MG63 (cell line): ENCODE results near the gene B3GALT4. TPM values are rescaled to one million over a fixed set of nuclear protein-coding genes. Genes with fewer than 3 reads are reported as not detected.
A peak's percentile ranks its signal among the peaks of the same experiment; 100 is the strongest.

Source experiments
- DNase-seq: peaks from one replicate; pipeline ENCODE4 v3.0.0-alpha.2; 2020
- H3K27me3 ChIP-seq: fragments of 250-450 bp; sonication (Bioruptor Pico); 2 replicates; pipeline ENCODE4 v1.5.1; 2020; ENCODE audit warnings: mild to moderate bottlenecking, moderate library complexity
- H3K36me3 ChIP-seq: fragments of 250-450 bp; sonication (Bioruptor Pico); 2 replicates; pipeline ENCODE4 v1.5.1; 2020; ENCODE audit warnings: mild to moderate bottlenecking, moderate library complexity
- H3K4me3 ChIP-seq: fragments of 250-450 bp; sonication (Bioruptor Pico); 2 replicates; pipeline ENCODE4 v1.5.1; 2020; ENCODE audit warnings: mild to moderate bottlenecking, moderate library complexity
- H3K9me3 ChIP-seq: fragments of 250-450 bp; sonication (Bioruptor Pico); 2 replicates; pipeline ENCODE4 v1.5.1; 2020; ENCODE audit warnings: mild to moderate bottlenecking, moderate library complexity
- total RNA-seq: library from RNA; depleted of rRNA; stranded (reverse); fragments of >200 nt; shearing (Covaris generic); gene quantifications from 2 replicates; pipeline ENCODE4 v1.2.3, GENCODE V29; 2014; ENCODE audit warnings: low replicate concordance; rRNA removed

The B3GALT4 gene
- 0.49 and 2.0 TPM in 2 replicates for total RNA-seq

- H3K36me3 ChIP-seq: peaks cover 95% of the 10 kb centered on the region
- H3K4me3 ChIP-seq: peak within 1 kb of the TSS; percentile 97
- no peaks in the 10 kb centered on the region for H3K27me3 ChIP-seq
- H3K9me3 ChIP-seq: no peaks in the 10 kb centered on the region
- DNase-seq: peak; percentile 96
Observed at GRCh38 chr6:33276864-33277662, at the start of gene B3GALT4. Gene B3GALT4 (plus strand): TSS chr6:33277123. CDS start chr6:33277420, 297 bp downstream.

- no peak overlapping the region for H3K4me3 ChIP-seq
- H3K36me3 ChIP-seq: no peaks in the 10 kb centered on the region
- peaks cover 18% of the 10 kb centered on the region for H3K27me3 ChIP-seq
- no peak for DNase-seq
- no peaks in the 10 kb centered on the region for H3K9me3 ChIP-seq
Observed at GRCh38 chr6:33235221-33235634, 41.7 kb upstream of the B3GALT4 start.

- Histone ChIP-seq H3K9me3 (no peaks in the 10 kb centered on the region), H3K4me3 (no peak overlapping the region), H3K27me3 (peaks cover 18% of the 10 kb centered on the region), H3K36me3 (no peaks in the 10 kb centered on the region)
- DNase-seq: no peak
Observed at GRCh38 chr6:33236328-33236727, 40.6 kb upstream of the B3GALT4 start.

- Histone ChIP-seq H3K4me3 (no peak overlapping the region), H3K9me3 (no peaks in the 10 kb centered on the region), H3K36me3 (no peaks in the 10 kb centered on the region), H3K27me3 (peaks cover 18% of the 10 kb centered on the region)
- no peak for DNase-seq
Observed at GRCh38 chr6:33236852-33237251, 40.1 kb upstream of the B3GALT4 start.

- DNase-seq: no peak
- H3K4me3 ChIP-seq: no peak overlapping the region
- H3K36me3 ChIP-seq: no peaks in the 10 kb centered on the region
- H3K27me3 ChIP-seq: peaks cover 21% of the 10 kb centered on the region
- H3K9me3 ChIP-seq: no peaks in the 10 kb centered on the region
Observed at GRCh38 chr6:33237741-33238140, 39.2 kb upstream of the B3GALT4 start.

- no peak for DNase-seq
- Histone ChIP-seq H3K9me3 (no peaks in the 10 kb centered on the region), H3K36me3 (no peaks in the 10 kb centered on the region), H3K27me3 (peaks cover 15% of the 10 kb centered on the region), H3K4me3 (no peak overlapping the region)
Observed at GRCh38 chr6:33241968-33242367, 35.0 kb upstream of the B3GALT4 start.

- no peaks in the 10 kb centered on the region for H3K9me3 ChIP-seq
- no peaks in the 10 kb centered on the region for H3K36me3 ChIP-seq
- peaks cover 13% of the 10 kb centered on the region for H3K27me3 ChIP-seq
- H3K4me3 ChIP-seq: no peak overlapping the region
- DNase-seq: no peak
Observed at GRCh38 chr6:33243476-33243875, 33.4 kb upstream of the B3GALT4 start.

- no peaks in the 10 kb centered on the region for H3K9me3 ChIP-seq
- peaks cover 27% of the 10 kb centered on the region for H3K36me3 ChIP-seq
- peak overlapping the region; percentile 67 for H3K4me3 ChIP-seq
- peak; percentile 96 for DNase-seq
- H3K27me3 ChIP-seq: no peaks in the 10 kb centered on the region
Observed at GRCh38 chr6:33247977-33248642, 28.8 kb upstream of the B3GALT4 start.

- DNase-seq: peak; percentile 76
- Histone ChIP-seq H3K4me3 (peak overlapping the region; percentile 67), H3K36me3 (peaks cover 27% of the 10 kb centered on the region), H3K9me3 (no peaks in the 10 kb centered on the region), H3K27me3 (no peaks in the 10 kb centered on the region)
Observed at GRCh38 chr6:33248643-33248931, 28.3 kb upstream of the B3GALT4 start.

- Histone ChIP-seq H3K9me3 (no peaks in the 10 kb centered on the region), H3K36me3 (peaks cover 27% of the 10 kb centered on the region), H3K4me3 (peak overlapping the region; percentile 67), H3K27me3 (no peaks in the 10 kb centered on the region)
- DNase-seq: peak; percentile 100
Observed at GRCh38 chr6:33248932-33249731, 27.8 kb upstream of the B3GALT4 start.

- Histone ChIP-seq H3K36me3 (peaks cover 32% of the 10 kb centered on the region), H3K9me3 (no peaks in the 10 kb centered on the region), H3K4me3 (peak overlapping the region; percentile 67), H3K27me3 (no peaks in the 10 kb centered on the region)
- peak; percentile 93 for DNase-seq
Observed at GRCh38 chr6:33249732-33250630, 26.9 kb upstream of the B3GALT4 start.

GRCh38 chr6:33250731-33251130, 26.2 kb upstream of the B3GALT4 start:
- DNase-seq: no peak
- no peak overlapping the region for H3K4me3 ChIP-seq

GRCh38 chr6:33251395-33252012, 25.4 kb upstream of the B3GALT4 start:
- Histone ChIP-seq H3K9me3 (no peaks in the 10 kb centered on the region), H3K4me3 (no peak overlapping the region), H3K27me3 (no peaks in the 10 kb centered on the region), H3K36me3 (peaks cover 37% of the 10 kb centered on the region)
- no peak for DNase-seq

More at GRCh38 chr6:33250731-33251130, 26.2 kb upstream of the B3GALT4 start:
- H3K27me3 ChIP-seq: no peaks in the 10 kb centered on the region
- peaks cover 34% of the 10 kb centered on the region for H3K36me3 ChIP-seq
- H3K9me3 ChIP-seq: no peaks in the 10 kb centered on the region

GRCh38 chr6:33252759-33253158, 24.2 kb upstream of the B3GALT4 start:
- no peaks in the 10 kb centered on the region for H3K27me3 ChIP-seq
- no peak for DNase-seq
- H3K4me3 ChIP-seq: no peak overlapping the region
- H3K9me3 ChIP-seq: no peaks in the 10 kb centered on the region
- peaks cover 47% of the 10 kb centered on the region for H3K36me3 ChIP-seq

GRCh38 chr6:33254591-33254990, 22.3 kb upstream of the B3GALT4 start:
- no peak for DNase-seq
- H3K27me3 ChIP-seq: no peaks in the 10 kb centered on the region
- no peaks in the 10 kb centered on the region for H3K9me3 ChIP-seq
- H3K4me3 ChIP-seq: no peak overlapping the region
- H3K36me3 ChIP-seq: peaks cover 61% of the 10 kb centered on the region

GRCh38 chr6:33259032-33259431, 17.9 kb upstream of the B3GALT4 start:
- H3K9me3 ChIP-seq: no peaks in the 10 kb centered on the region
- H3K36me3 ChIP-seq: peaks cover 70% of the 10 kb centered on the region
- no peaks in the 10 kb centered on the region for H3K27me3 ChIP-seq
- no peak overlapping the region for H3K4me3 ChIP-seq
- DNase-seq: no peak
